ENCODE results near the gene METRNL.

DNA sequence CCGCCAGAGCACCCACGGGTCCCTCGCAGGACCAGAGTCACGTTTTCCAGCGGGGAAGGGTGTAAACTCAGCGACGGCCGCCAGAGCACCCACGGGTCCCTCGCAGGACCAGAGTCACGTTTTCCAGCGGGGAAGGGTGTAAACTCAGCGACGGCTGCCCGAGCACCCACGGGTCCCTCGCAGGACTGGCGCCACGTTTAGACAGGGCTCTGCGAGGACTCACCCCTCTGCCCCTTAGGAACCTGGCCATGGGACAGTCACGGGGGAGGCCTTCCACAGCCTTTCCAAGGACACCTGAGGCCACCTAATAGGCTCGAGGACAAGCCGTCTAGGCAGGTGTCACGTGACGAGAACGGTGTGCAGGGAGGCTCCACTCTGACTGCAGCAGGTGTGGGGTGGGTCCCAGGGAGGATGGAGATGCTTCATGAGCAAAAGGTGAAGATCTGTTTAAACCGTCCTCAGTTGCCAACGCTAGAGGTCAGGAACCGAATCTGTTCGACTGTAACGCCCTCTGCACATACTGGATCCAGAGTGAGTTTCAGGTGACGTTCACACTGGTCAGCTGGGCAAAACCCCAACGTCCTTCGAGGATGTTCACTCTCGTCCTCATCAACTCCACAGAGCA lies 48.0 kb upstream of the METRNL start:
- TF ChIP-seq YY1 (IDR thresholded peaks at IDR 0.05; ENCODE audit: extremely low read depth, insufficient replicate concordance, low read depth, low read length) (no peak), CBX3 (IDR thresholded peaks at IDR 0.05; ENCODE audit: low read depth) (no peak), POLR2AphosphoS5 (IDR thresholded peaks at IDR 0.05; ENCODE audit: low read depth, low read length) (no peak), RAD21 (IDR thresholded peaks at IDR 0.05; ENCODE audit: low read depth) (no peak)
- TF ChIP-seq, protein P1, sequence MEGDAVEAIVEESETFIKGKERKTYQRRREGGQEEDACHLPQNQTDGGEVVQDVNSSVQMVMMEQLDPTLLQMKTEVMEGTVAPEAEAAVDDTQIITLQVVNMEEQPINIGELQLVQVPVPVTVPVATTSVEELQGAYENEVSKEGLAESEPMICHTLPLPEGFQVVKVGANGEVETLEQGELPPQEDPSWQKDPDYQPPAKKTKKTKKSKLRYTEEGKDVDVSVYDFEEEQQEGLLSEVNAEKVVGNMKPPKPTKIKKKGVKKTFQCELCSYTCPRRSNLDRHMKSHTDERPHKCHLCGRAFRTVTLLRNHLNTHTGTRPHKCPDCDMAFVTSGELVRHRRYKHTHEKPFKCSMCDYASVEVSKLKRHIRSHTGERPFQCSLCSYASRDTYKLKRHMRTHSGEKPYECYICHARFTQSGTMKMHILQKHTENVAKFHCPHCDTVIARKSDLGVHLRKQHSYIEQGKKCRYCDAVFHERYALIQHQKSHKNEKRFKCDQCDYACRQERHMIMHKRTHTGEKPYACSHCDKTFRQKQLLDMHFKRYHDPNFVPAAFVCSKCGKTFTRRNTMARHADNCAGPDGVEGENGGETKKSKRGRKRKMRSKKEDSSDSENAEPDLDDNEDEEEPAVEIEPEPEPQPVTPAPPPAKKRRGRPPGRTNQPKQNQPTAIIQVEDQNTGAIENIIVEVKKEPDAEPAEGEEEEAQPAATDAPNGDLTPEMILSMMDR (IDR thresholded peaks at IDR 0.05 in 2 of 3, conservative IDR thresholded peaks at IDR 0.05 in 1 of 3; ENCODE audit: borderline replicate concordance in 1 of 3, insufficient read depth in 1 of 3, low read depth in 2 of 3, low read length in 2 of 3): no peak
- TF ChIP-seq, protein P2, sequence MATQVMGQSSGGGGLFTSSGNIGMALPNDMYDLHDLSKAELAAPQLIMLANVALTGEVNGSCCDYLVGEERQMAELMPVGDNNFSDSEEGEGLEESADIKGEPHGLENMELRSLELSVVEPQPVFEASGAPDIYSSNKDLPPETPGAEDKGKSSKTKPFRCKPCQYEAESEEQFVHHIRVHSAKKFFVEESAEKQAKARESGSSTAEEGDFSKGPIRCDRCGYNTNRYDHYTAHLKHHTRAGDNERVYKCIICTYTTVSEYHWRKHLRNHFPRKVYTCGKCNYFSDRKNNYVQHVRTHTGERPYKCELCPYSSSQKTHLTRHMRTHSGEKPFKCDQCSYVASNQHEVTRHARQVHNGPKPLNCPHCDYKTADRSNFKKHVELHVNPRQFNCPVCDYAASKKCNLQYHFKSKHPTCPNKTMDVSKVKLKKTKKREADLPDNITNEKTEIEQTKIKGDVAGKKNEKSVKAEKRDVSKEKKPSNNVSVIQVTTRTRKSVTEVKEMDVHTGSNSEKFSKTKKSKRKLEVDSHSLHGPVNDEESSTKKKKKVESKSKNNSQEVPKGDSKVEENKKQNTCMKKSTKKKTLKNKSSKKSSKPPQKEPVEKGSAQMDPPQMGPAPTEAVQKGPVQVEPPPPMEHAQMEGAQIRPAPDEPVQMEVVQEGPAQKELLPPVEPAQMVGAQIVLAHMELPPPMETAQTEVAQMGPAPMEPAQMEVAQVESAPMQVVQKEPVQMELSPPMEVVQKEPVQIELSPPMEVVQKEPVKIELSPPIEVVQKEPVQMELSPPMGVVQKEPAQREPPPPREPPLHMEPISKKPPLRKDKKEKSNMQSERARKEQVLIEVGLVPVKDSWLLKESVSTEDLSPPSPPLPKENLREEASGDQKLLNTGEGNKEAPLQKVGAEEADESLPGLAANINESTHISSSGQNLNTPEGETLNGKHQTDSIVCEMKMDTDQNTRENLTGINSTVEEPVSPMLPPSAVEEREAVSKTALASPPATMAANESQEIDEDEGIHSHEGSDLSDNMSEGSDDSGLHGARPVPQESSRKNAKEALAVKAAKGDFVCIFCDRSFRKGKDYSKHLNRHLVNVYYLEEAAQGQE (IDR thresholded peaks at IDR 0.05; ENCODE audit: low read depth): no peak
